Measurements from ENCODE around the gene DNM1L.

DNM1L gene

GRCh38 chr12:32757157-32757556 lies 78.1 kb downstream of the DNM1L start:
- no peak for DNase-seq

GRCh38 chr12:32761716-32762115 lies 82.6 kb downstream of the DNM1L start:
- no peak for DNase-seq

GRCh38 chr12:32765906-32766305 lies 86.8 kb downstream of the DNM1L start:
- no peak for DNase-seq

GRCh38 chr12:32768518-32768917 lies 89.4 kb downstream of the DNM1L start:
- DNase-seq: no peak

- no peak for DNase-seq
Observed at GRCh38 chr12:32770141-32770540, 91.0 kb downstream of the DNM1L start.

- DNase-seq: no peak
Observed at GRCh38 chr12:32773691-32774090, 94.6 kb downstream of the DNM1L start.

GRCh38 chr12:32776258-32776657 lies 97.2 kb downstream of the DNM1L start:
- DNase-seq: no peak

- no peak for DNase-seq
Observed at GRCh38 chr12:32777159-32777558, 98.1 kb downstream of the DNM1L start.

- DNase-seq: no peak
Observed at GRCh38 chr12:32777691-32778175, 98.6 kb downstream of the DNM1L start.

GRCh38 chr12:32780071-32780470 lies 101.0 kb downstream of the DNM1L start:
- DNase-seq: no peak

GRCh38 chr12:32783029-32783428 lies 103.9 kb downstream of the DNM1L start:
- DNase-seq: no peak

GRCh38 chr12:32785557-32785956 lies 106.5 kb downstream of the DNM1L start:
- DNase-seq: no peak

- DNase-seq: no peak
Observed at GRCh38 chr12:32788405-32788804, 109.3 kb downstream of the DNM1L start.

- DNase-seq: no peak
Observed at GRCh38 chr12:32789446-32789845, 110.3 kb downstream of the DNM1L start.

GRCh38 chr12:32789916-32790315 lies 110.8 kb downstream of the DNM1L start:
- DNase-seq: no peak

GRCh38 chr12:32794281-32794680 lies 115.2 kb downstream of the DNM1L start:
- no peak for DNase-seq
